ENCODE results near the gene DHX35.

DNA sequence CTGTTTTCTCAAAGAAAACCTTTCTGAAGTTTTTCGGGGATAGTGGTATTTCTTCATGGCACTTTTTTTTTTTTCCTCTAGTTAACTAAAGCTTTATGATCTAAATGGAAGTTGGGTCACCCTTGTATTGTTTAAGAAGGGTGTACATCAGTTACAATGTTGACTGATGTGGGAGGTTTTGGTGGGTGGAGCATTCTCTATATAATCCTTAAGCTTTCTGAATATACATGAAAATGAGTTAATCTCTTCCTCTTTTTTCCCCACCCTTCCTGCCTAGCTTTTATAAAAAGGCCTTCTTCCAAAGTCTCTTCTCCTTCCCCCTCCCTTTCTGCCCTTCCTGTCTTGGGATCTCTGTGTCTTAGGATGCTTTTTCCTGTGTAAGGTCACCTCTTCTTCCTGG is 47.2 kb downstream of the DHX35 start:
- no peak for TF ChIP-seq SUZ12 (IDR thresholded peaks at IDR 0.05; ENCODE audit: extremely low read depth, insufficient read depth, insufficient read length)
- TF ChIP-seq ZNF274 (IDR thresholded peaks at IDR 0.05; ENCODE audit: low read depth, low read length), result no peak
